ENCODE data around the gene NR2F2. TPM values are rescaled to one million over a fixed set of nuclear protein-coding genes. Genes with fewer than 3 reads are reported as not detected.

The NR2F2 gene
- polyA plus RNA-seq, 1 of the 3 experiments (the other 2 are of a cell fraction) = 3.9 TPM

GRCh38 chr15:96320107-96320506 is 10.4 kb upstream of the NR2F2 start:
- no peaks in the 10 kb centered on the region for H3K9me2 ChIP-seq
- DNase-seq = no peak
- ChIA-PET CTCF (interaction anchor here (1.1 kb wide), 1 partner anchor 26 kb away, joined by 3 read pairs; no protein-coding TSS in a partner anchor), POLR2A (no interaction called here)
- H3K27me3 ChIP-seq (ENCODE audit: insufficient read depth) = peaks cover 53% of the 10 kb centered on the region
- H3K4me3 ChIP-seq (ENCODE audit: low read depth in 2 of 2, low read length in 1 of 2) = no peak overlapping the region
- H4K20me1 ChIP-seq (ENCODE audit: insufficient read depth) = no peaks in the 10 kb centered on the region
- no peak overlapping the region for H3K9ac ChIP-seq
- H3K79me2 ChIP-seq (ENCODE audit: insufficient read depth) = no peaks in the 10 kb centered on the region
- no peaks in the 10 kb centered on the region for H3K9me3 ChIP-seq
- H3K27ac ChIP-seq (ENCODE audit: low read depth in 2 of 2, low read length in 1 of 2) = no peak overlapping the region
- no peaks in the 10 kb centered on the region for H3K36me3 ChIP-seq (replicated peaks in 1 of 2; ENCODE audit: control insufficient read depth in 1 of 2, insufficient read depth in 2 of 2, low read length in 1 of 2)
- no peak overlapping the region for H2AFZ ChIP-seq (ENCODE audit: low read depth)
- no peaks in the 10 kb centered on the region for H3K4me1 ChIP-seq (ENCODE audit: control insufficient read depth in 1 of 2, insufficient read depth in 2 of 2, low read depth in 1 of 2, low read length in 1 of 2)
- H3K4me2 ChIP-seq = no peak overlapping the region
- no peak for TF ChIP-seq CTCF (IDR thresholded peaks at IDR 0.05)
- TF ChIP-seq FOSL2 (IDR thresholded peaks at IDR 0.05; ENCODE audit: borderline replicate concordance, low read depth) = no peak
- no peak for TF ChIP-seq NRF1 (IDR thresholded peaks at IDR 0.05; ENCODE audit: low read depth, low read length)
- TF ChIP-seq RAD21 (IDR thresholded peaks at IDR 0.05; ENCODE audit: low read length) = no peak
- TF ChIP-seq, protein P1, sequence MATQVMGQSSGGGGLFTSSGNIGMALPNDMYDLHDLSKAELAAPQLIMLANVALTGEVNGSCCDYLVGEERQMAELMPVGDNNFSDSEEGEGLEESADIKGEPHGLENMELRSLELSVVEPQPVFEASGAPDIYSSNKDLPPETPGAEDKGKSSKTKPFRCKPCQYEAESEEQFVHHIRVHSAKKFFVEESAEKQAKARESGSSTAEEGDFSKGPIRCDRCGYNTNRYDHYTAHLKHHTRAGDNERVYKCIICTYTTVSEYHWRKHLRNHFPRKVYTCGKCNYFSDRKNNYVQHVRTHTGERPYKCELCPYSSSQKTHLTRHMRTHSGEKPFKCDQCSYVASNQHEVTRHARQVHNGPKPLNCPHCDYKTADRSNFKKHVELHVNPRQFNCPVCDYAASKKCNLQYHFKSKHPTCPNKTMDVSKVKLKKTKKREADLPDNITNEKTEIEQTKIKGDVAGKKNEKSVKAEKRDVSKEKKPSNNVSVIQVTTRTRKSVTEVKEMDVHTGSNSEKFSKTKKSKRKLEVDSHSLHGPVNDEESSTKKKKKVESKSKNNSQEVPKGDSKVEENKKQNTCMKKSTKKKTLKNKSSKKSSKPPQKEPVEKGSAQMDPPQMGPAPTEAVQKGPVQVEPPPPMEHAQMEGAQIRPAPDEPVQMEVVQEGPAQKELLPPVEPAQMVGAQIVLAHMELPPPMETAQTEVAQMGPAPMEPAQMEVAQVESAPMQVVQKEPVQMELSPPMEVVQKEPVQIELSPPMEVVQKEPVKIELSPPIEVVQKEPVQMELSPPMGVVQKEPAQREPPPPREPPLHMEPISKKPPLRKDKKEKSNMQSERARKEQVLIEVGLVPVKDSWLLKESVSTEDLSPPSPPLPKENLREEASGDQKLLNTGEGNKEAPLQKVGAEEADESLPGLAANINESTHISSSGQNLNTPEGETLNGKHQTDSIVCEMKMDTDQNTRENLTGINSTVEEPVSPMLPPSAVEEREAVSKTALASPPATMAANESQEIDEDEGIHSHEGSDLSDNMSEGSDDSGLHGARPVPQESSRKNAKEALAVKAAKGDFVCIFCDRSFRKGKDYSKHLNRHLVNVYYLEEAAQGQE (IDR thresholded peaks at IDR 0.05; ENCODE audit: low read depth, low read length) = no peak
- no peak for TF ChIP-seq RXRA (IDR thresholded peaks at IDR 0.05; ENCODE audit: borderline replicate concordance, low read depth)
- no peak for TF ChIP-seq TAF1 (IDR thresholded peaks at IDR 0.05; ENCODE audit: borderline replicate concordance, low read depth, low read length)
- no peak for TF ChIP-seq EP300 (IDR thresholded peaks at IDR 0.05; ENCODE audit: borderline replicate concordance in 1 of 2, low read depth in 1 of 2, low read length in 1 of 2)
- TF ChIP-seq MXI1 (IDR thresholded peaks at IDR 0.05; ENCODE audit: low read depth, low read length) = no peak
- TF ChIP-seq SIN3A (IDR thresholded peaks at IDR 0.05; ENCODE audit: borderline replicate concordance, low read depth, low read length) = no peak
- TF ChIP-seq PBX3 (IDR thresholded peaks at IDR 0.05) = no peak
- no peak for TF ChIP-seq RFX5 (IDR thresholded peaks at IDR 0.05; ENCODE audit: low read length)
- no peak for TF ChIP-seq FOXM1 (IDR thresholded peaks at IDR 0.05; ENCODE audit: low read depth)
- TF ChIP-seq USF1 (IDR thresholded peaks at IDR 0.05; ENCODE audit: borderline replicate concordance, low read depth) = no peak
- no peak for TF ChIP-seq ELF1 (IDR thresholded peaks at IDR 0.05)
- no peaks in the 10 kb centered on the region for H3F3A ChIP-seq (replicated peaks; ENCODE audit: insufficient read depth)
- WGBS (ENCODE audit: low lambda C conversion rate) = 17% methylated on average over 2 of the region's 2 CpGs
